ENCODE results near the gene ZFAND3. TPM values are rescaled to one million over a fixed set of nuclear protein-coding genes. Genes with fewer than 3 reads are reported as not detected.

The ZFAND3 gene
- total RNA-seq, 1 donor from 2014 or later = 31.2 TPM

- intact Hi-C loops (cut with DNase I) = no loop called here
- Histone ChIP-seq H3K36me3 (no peaks in the 10 kb centered on the region), H3K4me1 (peaks cover 20% of the 10 kb centered on the region), H3K4me3 (peak overlapping the region; percentile 45 to 50), H3K27ac (peak overlapping the region; percentile 43), H3K9me3 (no peaks in the 10 kb centered on the region), H3K27me3 (no peaks in the 10 kb centered on the region)
- DNase-seq (ENCODE audit: extremely low spot score in 2 of 2) = no peak
- TF ChIP-seq CTCF (IDR thresholded peaks at IDR 0.05) = no peak
- TF ChIP-seq POLR2A (IDR thresholded peaks at IDR 0.05) = no peak
- TF ChIP-seq POLR2AphosphoS5 (IDR thresholded peaks at IDR 0.05; ENCODE audit: insufficient read depth in 1 of 2, low read depth in 1 of 2) = no peak
These were observed 35.0 kb upstream of the ZFAND3 start for GRCh38 chr6:37784585-37784967.

GRCh38 chr6:37785002-37785662, 34.4 kb upstream of the ZFAND3 start:
- Histone ChIP-seq H3K27me3 (no peaks in the 10 kb centered on the region), H3K4me3 (no peak overlapping the region), H3K27ac (no peak overlapping the region), H3K36me3 (no peaks in the 10 kb centered on the region), H3K9me3 (no peaks in the 10 kb centered on the region), H3K4me1 (peaks cover 20% of the 10 kb centered on the region)
- intact Hi-C loops (cut with DNase I) = no loop called here
- no peak for TF ChIP-seq CTCF (IDR thresholded peaks at IDR 0.05)
- no peak for TF ChIP-seq POLR2AphosphoS5 (IDR thresholded peaks at IDR 0.05; ENCODE audit: insufficient read depth in 1 of 2, low read depth in 1 of 2)
- no peak for TF ChIP-seq POLR2A (IDR thresholded peaks at IDR 0.05)
- DNase-seq (ENCODE audit: extremely low spot score in 2 of 2) = no peak

GRCh38 chr6:37785663-37786270, 33.8 kb upstream of the ZFAND3 start:
- no peak for DNase-seq (ENCODE audit: extremely low spot score in 2 of 2)
- intact Hi-C loops (cut with DNase I) = no loop called here
- H3K27me3 ChIP-seq = no peaks in the 10 kb centered on the region
- H3K36me3 ChIP-seq = no peaks in the 10 kb centered on the region
- no peaks in the 10 kb centered on the region for H3K9me3 ChIP-seq
- no peak overlapping the region for H3K4me3 ChIP-seq
- no peak overlapping the region for H3K27ac ChIP-seq
- H3K4me1 ChIP-seq = peaks cover 21% of the 10 kb centered on the region
- TF ChIP-seq POLR2AphosphoS5 (IDR thresholded peaks at IDR 0.05; ENCODE audit: insufficient read depth in 1 of 2, low read depth in 1 of 2) (no peak), POLR2A (IDR thresholded peaks at IDR 0.05) (no peak), CTCF (IDR thresholded peaks at IDR 0.05) (no peak)

GRCh38 chr6:37787216-37787615, 32.3 kb upstream of the ZFAND3 start:
- Histone ChIP-seq H3K4me1 (peaks cover 32% of the 10 kb centered on the region), H3K36me3 (no peaks in the 10 kb centered on the region), H3K27ac (no peak overlapping the region), H3K9me3 (no peaks in the 10 kb centered on the region), H3K4me3 (no peak overlapping the region), H3K27me3 (no peaks in the 10 kb centered on the region)
- TF ChIP-seq POLR2A (IDR thresholded peaks at IDR 0.05) = no peak
- TF ChIP-seq POLR2AphosphoS5 (IDR thresholded peaks at IDR 0.05; ENCODE audit: insufficient read depth in 1 of 2, low read depth in 1 of 2) = no peak
- TF ChIP-seq CTCF (IDR thresholded peaks at IDR 0.05) = no peak
- DNase-seq (ENCODE audit: extremely low spot score in 2 of 2) = no peak
- intact Hi-C loops (cut with DNase I) = no loop called here

- Histone ChIP-seq H3K9me3 (no peaks in the 10 kb centered on the region), H3K27me3 (no peaks in the 10 kb centered on the region), H3K4me1 (peaks cover 27% of the 10 kb centered on the region), H3K36me3 (no peaks in the 10 kb centered on the region), H3K27ac (no peak overlapping the region), H3K4me3 (no peak overlapping the region)
- TF ChIP-seq POLR2A (IDR thresholded peaks at IDR 0.05) = no peak
- TF ChIP-seq POLR2AphosphoS5 (IDR thresholded peaks at IDR 0.05; ENCODE audit: insufficient read depth in 1 of 2, low read depth in 1 of 2) = no peak
- TF ChIP-seq CTCF (IDR thresholded peaks at IDR 0.05) = no peak
- no peak for DNase-seq (ENCODE audit: extremely low spot score in 2 of 2)
- intact Hi-C loops (cut with DNase I) = no loop called here
These were observed 31.3 kb upstream of the ZFAND3 start for GRCh38 chr6:37788259-37788658.
